HepG2 (cell line): ENCODE results near the gene NCKAP1.

Experiments
- CTCF ChIP-seq: sonication (generic); formaldehyde crosslinking; IDR thresholded peaks from 2 replicates; pipeline ENCODE4 v1.5.0; 2020; ENCODE audit warnings: mild to moderate bottlenecking, missing genetic modification reagents, moderate library complexity
- GTF2F1 ChIP-seq: fragments of 150-350 bp; IDR thresholded peaks from 2 replicates; pipeline ENCODE4 v1.6.1; 2014; ENCODE audit warnings: low read length
- NFIC ChIP-seq: IDR thresholded peaks from 2 replicates; pipeline ENCODE4 v1.6.1; 2012; ENCODE audit warnings: mild to moderate bottlenecking, low read length, inconsistent platforms

GRCh38 chr2:183033951-183034350, 4.3 kb downstream of the NCKAP1 start:
- TF ChIP-seq NFIC = no peak
- no peak for TF ChIP-seq GTF2F1
- TF ChIP-seq CTCF (CRISPR knock-in tag) = no peak
